OCI-LY3 (cell line): ENCODE data around the gene FBXO36.

ENCODE experiments used
- CTCF ChIP-seq: fragments of 200-600, 300-600 bp; sonication (generic); IDR thresholded peaks from 2 replicates; pipeline ENCODE4 v1.5.1; 2014; ENCODE audit warnings: antibody characterized with exemption, low read length, low read depth
- EZH2phosphoT487 ChIP-seq: fragments of 200-600 bp; shearing (Covaris generic); IDR thresholded peaks from 2 replicates; pipeline ENCODE4 v1.6.1; 2018; ENCODE audit warnings: antibody characterized with exemption, mixed run types, low read depth

GRCh38 chr2:229882583-229882982 is 39.7 kb upstream of the FBXO36 start:
- no peak for TF ChIP-seq CTCF
- no peak for TF ChIP-seq EZH2phosphoT487
